Endothelial cell of umbilical vein (primary cell): Measurements from ENCODE around the gene KPNA2. TPM values are rescaled to one million over a fixed set of nuclear protein-coding genes. Genes with fewer than 3 reads are reported as not detected.

ENCODE experiments used
- polyA plus RNA-seq, 4 experiments: library from polyadenylated mRNA; depleted of rRNA in 3 of 4; stranded (reverse) in 3 of 4; unstranded in 1 of 4; fragments of >200 nt; gene quantifications; 2 replicates each; pipeline versions ENCODE4 v1.2.1 to v1.2.3, GENCODE V29; 2011 to 2012; ENCODE audit warnings: missing spikeins in 1 of 4
- total RNA-seq: library from RNA; stranded (reverse); gene quantifications from 2 replicates; pipeline ENCODE4 v1.2.3, GENCODE V29; 2021

Gene KPNA2
- total and polyA plus RNA-seq, 2 donors (not counting 3 experiments of a cell fraction or from before 2014, with no cell fraction given) = 252 to 382 TPM

Other genes starting within 250 kb of the KPNA2 start
- 78.6 and 88.1 TPM in 2 replicates for gene BPTF, start 210.2 kb upstream of the KPNA2 start, total RNA-seq
- 41.0 and 47.7 TPM in 2 replicates for gene BPTF, start 210.2 kb upstream of the KPNA2 start, polyA plus RNA-seq
- gene C17orf58, start 39.3 kb upstream of the KPNA2 start, total RNA-seq = 13.4 and 24.5 TPM in 2 replicates
- gene C17orf58, start 39.3 kb upstream of the KPNA2 start, polyA plus RNA-seq = 35.5 and 40.0 TPM in 2 replicates
- gene AMZ2, start 212.3 kb downstream of the KPNA2 start, total RNA-seq = 53.7 and 57.3 TPM in 2 replicates
- 37.0 and 46.7 TPM in 2 replicates for gene AMZ2, start 212.3 kb downstream of the KPNA2 start, polyA plus RNA-seq